Stomach (tissue), 9 donors: ENCODE results near the gene CRTAP. TPM values are rescaled to one million over a fixed set of nuclear protein-coding genes. Genes with fewer than 3 reads are reported as not detected.
"Not testable (repeated sequence)": the region's sequence is repeated elsewhere in the genome, so short reads cannot be mapped to it uniquely, and the experiment has no call there.

Source experiments
- DNase-seq, 2 donors: peaks; one replicate each; pipeline versions ENCODE4 v3.0.0 to v3.0.0-alpha.2; 2013 to 2019
- H3K27ac ChIP-seq, 5 donors: fragments of 200-600 bp in 4 of 5; sonication (generic) in 4 of 5; one replicate each; pipeline ENCODE4 v1.5.1; 2013 to 2019; ENCODE audit warnings: mild to moderate bottlenecking in 1 of 5, moderate library complexity in 1 of 5
- H3K27me3 ChIP-seq, 3 donors: fragments of 200-600 bp; sonication (generic); one replicate each; pipeline ENCODE4 v1.5.1; 2017 to 2019; ENCODE audit warnings: mixed run types in 1 of 3
- H3K36me3 ChIP-seq, 4 donors: fragments of 200-600 bp; sonication (generic); 1 replicate in 3 of 4; 2 replicates in 1 of 4; pipeline ENCODE4 v1.5.1; 2016 to 2019
- H3K4me1 ChIP-seq, 4 donors: fragments of 200-600 bp; sonication (generic); one replicate each; pipeline ENCODE4 v1.5.1; 2016 to 2019
- H3K4me3 ChIP-seq, 4 donors: fragments of 200-600 bp; sonication (generic) in 3 of 4; one replicate each; pipeline ENCODE4 v1.5.1; 2016 to 2019; ENCODE audit warnings: mild to moderate bottlenecking in 1 of 4
- H3K9me3 ChIP-seq, 4 donors: fragments of 200-600 bp; sonication (generic); one replicate each; pipeline ENCODE4 v1.5.1; 2016 to 2019
- CTCF ChIP-seq, 7 experiments: fragments of 450-650 bp in 4 of 7; fragments of 200-600 bp in 3 of 7; sonication (generic) in 3 of 7; IDR thresholded peaks; one replicate each; pipeline ENCODE4 v1.5.1; 2016 to 2019; ENCODE audit warnings: antibody characterized with exemption in 7 of 7, control low read depth in 2 of 7, mild to moderate bottlenecking in 1 of 7
- EP300 ChIP-seq: sonication (generic); formaldehyde crosslinking; IDR thresholded peaks from one replicate; pipeline ENCODE4 v1.6.1; 2017; ENCODE audit warnings: antibody characterized with exemption
- POLR2A ChIP-seq, 4 donors: fragments of 450-650 bp; IDR thresholded peaks; one replicate each; pipeline ENCODE4 v1.6.1; 2016; ENCODE audit warnings: antibody characterized with exemption in 4 of 4, control low read depth in 2 of 4, mild to moderate bottlenecking in 1 of 4, moderate library complexity in 1 of 4
- POLR2AphosphoS5 ChIP-seq, 3 donors: sonication (generic); formaldehyde crosslinking; IDR thresholded peaks; one replicate each; pipeline ENCODE4 v1.6.1; 2016; ENCODE audit warnings: antibody characterized with exemption in 3 of 3
- WGBS, 5 donors: extraction: QIAGEN DNeasy Blood & Tissue Kit in 3 of 5; methylation state at CpG; one replicate each; pipeline versions ENCODE4 v1.1.5 to v1.1.7; 2013 to 2018; 5-methylcytosine and 5-hydroxymethylcytosine counted together
- intact Hi-C: fragments of 100-400 bp; cut with DNase I; formaldehyde crosslinking; loops from one replicate; pipeline ENCODE4 v1.15.1; 2023; ENCODE audit warnings: low total_unique reads
- polyA plus RNA-seq, 3 donors: library from polyadenylated mRNA; stranded (reverse); fragments of 200-250 nt; gene quantifications; one replicate each; pipeline ENCODE4 v1.2.3, GENCODE V29; 2013
- total RNA-seq, 5 donors: library from RNA; depleted of rRNA; stranded (reverse); fragments of >200 nt; gene quantifications; one replicate each; pipeline versions ENCODE4 v1.1.0 to v1.2.3, GENCODE V29; 2014 to 2016
- donor health status: healthy with polysubstance abuse.
- donor health status: Bipolar disorder and iron deficiency.
- donor health status: healthy.

The CRTAP gene
- total and polyA plus RNA-seq, 8 donors = 65.2 to 284 (median 96.5) TPM

- 51 to 82% (median 67%) methylated on average over 3 of the region's 3 CpGs for WGBS, 5 donors
- no peak for DNase-seq
These were observed 8.4 kb upstream of the CRTAP start for GRCh38 chr3:33105341-33105948.

GRCh38 chr3:33106854-33107253 is 7.0 kb upstream of the CRTAP start:
- DNase-seq, H3K27ac ChIP-seq, H3K36me3 ChIP-seq, H3K27me3 ChIP-seq, intact Hi-C loops, H3K4me3 ChIP-seq, H3K4me1 ChIP-seq, H3K9me3 ChIP-seq: not testable (repeated sequence)
- 88 to 93% (median 91%) methylated on average over 2 of the region's 2 CpGs for WGBS, 5 donors

More at GRCh38 chr3:33105341-33105948, 8.4 kb upstream of the CRTAP start:
- no peak overlapping the region for H3K27ac ChIP-seq
- H3K4me1 ChIP-seq = no peaks in the 10 kb centered on the region
- intact Hi-C loops = no loop called here
- TF ChIP-seq CTCF (IDR thresholded peaks at IDR 0.05) (no peak), EP300 (no peak), POLR2A (IDR thresholded peaks at IDR 0.05) (no peak), POLR2AphosphoS5 (IDR thresholded peaks at IDR 0.05) (no peak)
- no peaks in the 10 kb centered on the region for H3K36me3 ChIP-seq
- H3K4me3 ChIP-seq = no peak overlapping the region
- H3K27me3 ChIP-seq = no peaks in the 10 kb centered on the region
- H3K9me3 ChIP-seq = no peaks in the 10 kb centered on the region

DNA sequence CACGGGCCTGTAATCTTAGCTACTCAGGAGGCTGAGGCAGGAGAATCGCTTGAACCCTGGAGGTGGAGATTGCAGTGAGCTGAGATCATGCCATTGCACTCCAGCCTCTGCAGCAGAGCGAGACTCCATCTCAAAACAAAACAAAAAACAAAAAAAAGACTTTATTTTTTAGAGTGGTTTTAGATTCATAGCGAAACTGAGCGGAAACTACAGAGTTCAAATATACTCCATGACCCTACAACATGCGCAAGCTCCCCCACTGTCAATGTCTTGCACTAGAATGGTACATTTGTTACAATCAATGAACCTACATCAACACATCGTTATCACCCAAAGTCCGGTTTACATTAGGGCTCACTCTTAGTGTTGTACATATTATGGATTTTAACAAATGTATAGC is 2.2 kb upstream of the CRTAP start:
- 84 to 90% (median 88%) methylated on average over 8 of the region's 8 CpGs for WGBS, 5 donors
- H3K9me3 ChIP-seq = no peaks in the 10 kb centered on the region
- no peak overlapping the region for H3K4me3 ChIP-seq
- no peak for TF ChIP-seq POLR2A (IDR thresholded peaks at IDR 0.05)
- no peak for TF ChIP-seq CTCF (IDR thresholded peaks at IDR 0.05)
- TF ChIP-seq EP300 = no peak
- no peak for TF ChIP-seq POLR2AphosphoS5 (IDR thresholded peaks at IDR 0.05)
- H3K27me3 ChIP-seq = no peaks in the 10 kb centered on the region
- no peaks in the 10 kb centered on the region for H3K36me3 ChIP-seq
- DNase-seq = no peak
- no peak overlapping the region for H3K27ac ChIP-seq
- intact Hi-C loops = no loop called here
- H3K4me1 ChIP-seq = peaks cover 11 to 33% (median 22%) of the 10 kb centered on the region in 4 donors

GRCh38 chr3:33114622-33115023 is 809 bp downstream of the CRTAP start:
- Histone ChIP-seq H3K27ac (peak overlapping the region; percentile 93 to 99 (median 97)), H3K27me3 (no peaks in the 10 kb centered on the region), H3K4me1 (peaks cover 11 to 54% (median 35%) of the 10 kb centered on the region in 4 donors), H3K9me3 (no peaks in the 10 kb centered on the region), H3K36me3 (peaks cover 0 to 18% (median 0%) of the 10 kb centered on the region in 4 donors), H3K4me3 (peak overlapping the region; percentile 67 to 78 (median 76))
- intact Hi-C loops = no loop called here
- DNase-seq = no peak
- 35 to 40% (median 37%) methylated on average over 12 to 14 of the region's 14 CpGs for WGBS, 5 donors
- no peak for TF ChIP-seq CTCF (IDR thresholded peaks at IDR 0.05)
- TF ChIP-seq POLR2A (IDR thresholded peaks at IDR 0.05) = no peak
- TF ChIP-seq POLR2AphosphoS5 (IDR thresholded peaks at IDR 0.05) = no peak
- TF ChIP-seq EP300 = no peak
